Panc1 (cell line): ENCODE data around the gene ZFX.

ENCODE experiments used
- POLR2AphosphoS5 ChIP-seq: IDR thresholded peaks from 2 replicates; pipeline ENCODE4 v1.6.1; 2012; ENCODE audit warnings: mild to moderate bottlenecking, low read depth, low read length, moderate library complexity
- SIN3A ChIP-seq: IDR thresholded peaks from 2 replicates; pipeline ENCODE4 v1.6.1; 2012; ENCODE audit warnings: low read depth, mild to moderate bottlenecking, low read length, moderate library complexity, borderline replicate concordance; ENCODE audit not compliant: insufficient read depth
- TF ChIP-seq, protein P1 (sequence below): fragments of 450-650 bp; IDR thresholded peaks from 2 replicates; pipeline ENCODE4 v1.5.1; 2017; ENCODE audit warnings: mild to moderate bottlenecking

DNA sequence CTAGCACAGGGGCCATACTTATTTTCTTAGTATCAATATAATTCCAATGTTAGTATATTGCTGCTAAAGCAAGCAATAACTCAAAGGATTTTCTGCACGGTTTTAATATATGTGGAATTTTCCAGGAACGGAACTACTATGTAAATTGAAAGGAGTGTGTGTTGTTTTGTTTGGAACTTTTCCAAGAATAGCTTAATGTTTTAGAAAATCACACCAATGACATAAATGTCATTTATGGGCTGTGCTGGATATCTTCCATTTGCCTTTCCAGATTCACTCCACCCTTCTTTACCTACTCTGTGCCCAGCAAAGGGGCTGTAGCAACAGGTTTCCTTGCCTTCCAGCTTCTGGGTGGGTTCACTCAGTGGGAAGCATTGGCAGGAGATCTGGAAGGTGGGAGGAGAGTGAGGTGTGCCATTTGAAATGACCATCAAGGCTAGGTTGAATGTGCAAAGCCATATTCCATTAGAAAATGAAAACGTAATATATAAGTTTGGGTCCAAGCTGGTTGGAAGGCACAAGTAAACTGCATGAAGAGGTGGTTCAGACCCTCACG, 25.2 kb upstream of the ZFX start:
- TF ChIP-seq, protein P1, sequence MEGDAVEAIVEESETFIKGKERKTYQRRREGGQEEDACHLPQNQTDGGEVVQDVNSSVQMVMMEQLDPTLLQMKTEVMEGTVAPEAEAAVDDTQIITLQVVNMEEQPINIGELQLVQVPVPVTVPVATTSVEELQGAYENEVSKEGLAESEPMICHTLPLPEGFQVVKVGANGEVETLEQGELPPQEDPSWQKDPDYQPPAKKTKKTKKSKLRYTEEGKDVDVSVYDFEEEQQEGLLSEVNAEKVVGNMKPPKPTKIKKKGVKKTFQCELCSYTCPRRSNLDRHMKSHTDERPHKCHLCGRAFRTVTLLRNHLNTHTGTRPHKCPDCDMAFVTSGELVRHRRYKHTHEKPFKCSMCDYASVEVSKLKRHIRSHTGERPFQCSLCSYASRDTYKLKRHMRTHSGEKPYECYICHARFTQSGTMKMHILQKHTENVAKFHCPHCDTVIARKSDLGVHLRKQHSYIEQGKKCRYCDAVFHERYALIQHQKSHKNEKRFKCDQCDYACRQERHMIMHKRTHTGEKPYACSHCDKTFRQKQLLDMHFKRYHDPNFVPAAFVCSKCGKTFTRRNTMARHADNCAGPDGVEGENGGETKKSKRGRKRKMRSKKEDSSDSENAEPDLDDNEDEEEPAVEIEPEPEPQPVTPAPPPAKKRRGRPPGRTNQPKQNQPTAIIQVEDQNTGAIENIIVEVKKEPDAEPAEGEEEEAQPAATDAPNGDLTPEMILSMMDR: no peak
- no peak for TF ChIP-seq SIN3A
- no peak for TF ChIP-seq POLR2AphosphoS5
